Measurements from ENCODE around the gene LMBR1L. TPM values are rescaled to one million over a fixed set of nuclear protein-coding genes. Genes with fewer than 3 reads are reported as not detected.
A peak's percentile ranks its signal among the peaks of the same experiment; 100 is the strongest.

Gene LMBR1L
- total and polyA plus RNA-seq, 10 of the 15 experiments (the other 5 are each of a cell fraction or from before 2014, with no cell fraction given): 2.1 to 42.6 (median 20.0) TPM

DNA sequence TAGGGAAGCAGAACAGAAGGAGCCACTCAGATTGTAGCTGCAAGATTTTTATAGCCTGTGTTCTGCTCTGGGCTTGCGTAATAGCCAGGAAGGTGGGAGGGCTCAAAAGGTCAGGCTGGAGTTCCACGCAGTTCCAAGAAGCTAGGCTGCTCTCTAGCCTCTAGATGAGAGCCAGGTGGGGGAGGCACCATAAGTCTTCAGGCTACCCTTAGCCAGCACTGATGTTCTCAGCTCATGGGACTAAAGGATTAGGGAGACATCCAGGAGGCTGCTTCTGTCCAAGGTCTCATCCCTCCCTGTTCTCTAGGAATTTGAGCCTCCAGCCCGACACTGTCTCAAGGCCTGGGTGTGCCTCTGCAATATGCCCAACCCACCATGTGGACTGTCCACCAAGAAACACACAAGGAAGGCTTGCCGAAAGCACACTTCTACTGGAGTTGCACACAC, 1.7 kb downstream of the LMBR1L start:
- H3K9me3 ChIP-seq (replicated peaks; ENCODE audit: control insufficient read depth, insufficient read depth, low read length): no peaks in the 10 kb centered on the region
- peak overlapping the region; percentile 87; the same call in 1 of the 2 replicates for H3K4me3 ChIP-seq
- ChIA-PET CTCF (interaction anchor here (0.7 to 10.9 kb wide), 15 partner anchors 10 to 206 kb away, joined by 3 to 118 read pairs (median 7); partner anchors contain the start of genes DHH, RHEBL1 and TUBA1B), RAD21 (ENCODE audit: unreplicated experiment) (interaction anchor here (1.0 to 3.5 kb wide), 4 partner anchors 21 to 112 kb away, joined by 5 to 18 read pairs (median 8); partner anchors contain the start of gene TUBA1B), SMC1A (ENCODE audit: uncharacterized antibody, unreplicated experiment) (interaction anchor here (1.1 to 3.0 kb wide), 5 partner anchors 10 to 39 kb away, joined by 3 to 12 read pairs (median 5); partner anchors contain the start of gene RHEBL1), POLR2A (interaction anchor here (0.5 to 3.5 kb wide), 11 partner anchors 11 to 362 kb away, joined by 3 to 48 read pairs (median 4); partner anchors contain the start of genes DHH, RHEBL1 and TUBA1B)
- H3K36me3 ChIP-seq (ENCODE audit: control insufficient read depth in 2 of 2, insufficient read depth in 2 of 2, low read length in 1 of 2): peaks cover 0 to 4% of the 10 kb centered on the region in 2 experiments; a peak in 1 of 4 replicates
- no peaks in the 10 kb centered on the region for H4K20me1 ChIP-seq (ENCODE audit: control insufficient read depth, insufficient read depth)
- TF ChIP-seq TCF12 (IDR thresholded peaks at IDR 0.05; ENCODE audit: low read depth, low read length) (no peak), BRCA1 (IDR thresholded peaks at IDR 0.05; ENCODE audit: low read depth, low read length) (no peak), ZNF207 (IDR thresholded peaks at IDR 0.05; ENCODE audit: borderline replicate concordance) (no peak), KLF5 (IDR thresholded peaks at IDR 0.05; ENCODE audit: partially characterized antibody) (no peak), ZNF217 (IDR thresholded peaks at IDR 0.05) (no peak), SREBF1 (IDR thresholded peaks at IDR 0.05; ENCODE audit: low read length) (no peak), SMC3 (IDR thresholded peaks at IDR 0.05; ENCODE audit: borderline replicate concordance, low read length) (no peak), CBFB (IDR thresholded peaks at IDR 0.05; ENCODE audit: low read depth) (no peak), ZBED1 (IDR thresholded peaks at IDR 0.05; ENCODE audit: borderline replicate concordance) (no peak), HCFC1 (IDR thresholded peaks at IDR 0.05; ENCODE audit: low read length) (no peak), HDGF (IDR thresholded peaks at IDR 0.05) (no peak), IKZF2 (IDR thresholded peaks at IDR 0.05) (no peak), SMAD1 (IDR thresholded peaks at IDR 0.05; ENCODE audit: low read depth, partially characterized antibody) (no peak)
- TF ChIP-seq, protein P1, sequence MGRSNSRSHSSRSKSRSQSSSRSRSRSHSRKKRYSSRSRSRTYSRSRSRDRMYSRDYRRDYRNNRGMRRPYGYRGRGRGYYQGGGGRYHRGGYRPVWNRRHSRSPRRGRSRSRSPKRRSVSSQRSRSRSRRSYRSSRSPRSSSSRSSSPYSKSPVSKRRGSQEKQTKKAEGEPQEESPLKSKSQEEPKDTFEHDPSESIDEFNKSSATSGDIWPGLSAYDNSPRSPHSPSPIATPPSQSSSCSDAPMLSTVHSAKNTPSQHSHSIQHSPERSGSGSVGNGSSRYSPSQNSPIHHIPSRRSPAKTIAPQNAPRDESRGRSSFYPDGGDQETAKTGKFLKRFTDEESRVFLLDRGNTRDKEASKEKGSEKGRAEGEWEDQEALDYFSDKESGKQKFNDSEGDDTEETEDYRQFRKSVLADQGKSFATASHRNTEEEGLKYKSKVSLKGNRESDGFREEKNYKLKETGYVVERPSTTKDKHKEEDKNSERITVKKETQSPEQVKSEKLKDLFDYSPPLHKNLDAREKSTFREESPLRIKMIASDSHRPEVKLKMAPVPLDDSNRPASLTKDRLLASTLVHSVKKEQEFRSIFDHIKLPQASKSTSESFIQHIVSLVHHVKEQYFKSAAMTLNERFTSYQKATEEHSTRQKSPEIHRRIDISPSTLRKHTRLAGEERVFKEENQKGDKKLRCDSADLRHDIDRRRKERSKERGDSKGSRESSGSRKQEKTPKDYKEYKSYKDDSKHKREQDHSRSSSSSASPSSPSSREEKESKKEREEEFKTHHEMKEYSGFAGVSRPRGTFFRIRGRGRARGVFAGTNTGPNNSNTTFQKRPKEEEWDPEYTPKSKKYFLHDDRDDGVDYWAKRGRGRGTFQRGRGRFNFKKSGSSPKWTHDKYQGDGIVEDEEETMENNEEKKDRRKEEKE (IDR thresholded peaks at IDR 0.05): no peak
- TF ChIP-seq, protein P2, sequence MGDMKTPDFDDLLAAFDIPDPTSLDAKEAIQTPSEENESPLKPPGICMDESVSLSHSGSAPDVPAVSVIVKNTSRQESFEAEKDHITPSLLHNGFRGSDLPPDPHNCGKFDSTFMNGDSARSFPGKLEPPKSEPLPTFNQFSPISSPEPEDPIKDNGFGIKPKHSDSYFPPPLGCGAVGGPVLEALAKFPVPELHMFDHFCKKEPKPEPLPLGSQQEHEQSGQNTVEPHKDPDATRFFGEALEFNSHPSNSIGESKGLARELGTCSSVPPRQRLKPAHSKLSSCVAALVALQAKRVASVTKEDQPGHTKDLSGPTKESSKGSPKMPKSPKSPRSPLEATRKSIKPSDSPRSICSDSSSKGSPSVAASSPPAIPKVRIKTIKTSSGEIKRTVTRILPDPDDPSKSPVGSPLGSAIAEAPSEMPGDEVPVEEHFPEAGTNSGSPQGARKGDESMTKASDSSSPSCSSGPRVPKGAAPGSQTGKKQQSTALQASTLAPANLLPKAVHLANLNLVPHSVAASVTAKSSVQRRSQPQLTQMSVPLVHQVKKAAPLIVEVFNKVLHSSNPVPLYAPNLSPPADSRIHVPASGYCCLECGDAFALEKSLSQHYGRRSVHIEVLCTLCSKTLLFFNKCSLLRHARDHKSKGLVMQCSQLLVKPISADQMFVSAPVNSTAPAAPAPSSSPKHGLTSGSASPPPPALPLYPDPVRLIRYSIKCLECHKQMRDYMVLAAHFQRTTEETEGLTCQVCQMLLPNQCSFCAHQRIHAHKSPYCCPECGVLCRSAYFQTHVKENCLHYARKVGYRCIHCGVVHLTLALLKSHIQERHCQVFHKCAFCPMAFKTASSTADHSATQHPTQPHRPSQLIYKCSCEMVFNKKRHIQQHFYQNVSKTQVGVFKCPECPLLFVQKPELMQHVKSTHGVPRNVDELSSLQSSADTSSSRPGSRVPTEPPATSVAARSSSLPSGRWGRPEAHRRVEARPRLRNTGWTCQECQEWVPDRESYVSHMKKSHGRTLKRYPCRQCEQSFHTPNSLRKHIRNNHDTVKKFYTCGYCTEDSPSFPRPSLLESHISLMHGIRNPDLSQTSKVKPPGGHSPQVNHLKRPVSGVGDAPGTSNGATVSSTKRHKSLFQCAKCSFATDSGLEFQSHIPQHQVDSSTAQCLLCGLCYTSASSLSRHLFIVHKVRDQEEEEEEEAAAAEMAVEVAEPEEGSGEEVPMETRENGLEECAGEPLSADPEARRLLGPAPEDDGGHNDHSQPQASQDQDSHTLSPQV (IDR thresholded peaks at IDR 0.05): no peak
- peaks cover 13% of the 10 kb centered on the region for H3K4me1 ChIP-seq (ENCODE audit: control insufficient read depth, insufficient read depth, low read length)
- WGBS (ENCODE audit: insufficient coverage, insufficient replicate concordance, low lambda C conversion rate, missing lambda C conversion rate): 83% methylated on average over 4 of the region's 4 CpGs
- peak overlapping the region; percentile 97 for H3K4me2 ChIP-seq (ENCODE audit: control insufficient read depth, insufficient read depth)
- H2AFZ ChIP-seq (ENCODE audit: control insufficient read depth, low read depth, low read length): no peak overlapping the region
- no peak for DNase-seq (ENCODE audit: low read depth, low spot score)
- BruUV-seq (replicated peaks): no TSS peak
- peak; percentile 62 for FAIRE-seq
- in situ Hi-C loops (cut with MboI): no loop called here
- intact Hi-C loops (cut with micrococcal nuclease; ENCODE audit: unreplicated experiment): no loop called here
- no peak overlapping the region for H3K27ac ChIP-seq (ENCODE audit: control insufficient read depth, insufficient read depth)
- no peak for ATAC-seq
- H3K79me2 ChIP-seq (ENCODE audit: control insufficient read depth, insufficient read depth, low read length): peaks cover 9% of the 10 kb centered on the region
- H3K27me3 ChIP-seq (replicated peaks in 1 of 2; ENCODE audit: control insufficient read depth in 2 of 2, insufficient read depth in 2 of 2, low read length in 1 of 2): no peaks in the 10 kb centered on the region
- no peak overlapping the region; the same call in 1 of the 2 replicates for H3K9ac ChIP-seq (ENCODE audit: control insufficient read depth, insufficient read depth, low read length)

All from GM12878 (cell line).